Neural crest cell (in vitro differentiated cells): Measurements from ENCODE around the gene FGF23. TPM values are rescaled to one million over a fixed set of nuclear protein-coding genes. Genes with fewer than 3 reads are reported as not detected.

ENCODE experiments used
- DNase-seq: peaks from one replicate; pipeline ENCODE4 v3.0.0; 2021; ENCODE audit warnings: low read depth, mixed read lengths, low spot score
- H3K27ac Mint-ChIP-seq: one replicate; pipeline ENCODE4 v1.8.0; 2021; ENCODE audit warnings: mild to moderate bottlenecking, mixed read lengths; ENCODE audit not compliant: unreplicated experiment
- H3K27me3 Mint-ChIP-seq: 2 replicates; pipeline ENCODE4 v1.8.0; 2021; ENCODE audit warnings: low read depth, mild to moderate bottlenecking, mixed read lengths
- H3K36me3 Mint-ChIP-seq: 2 replicates; pipeline ENCODE4 v1.8.0; 2021; ENCODE audit warnings: low read depth, mild to moderate bottlenecking, mixed read lengths
- H3K4me1 Mint-ChIP-seq: 2 replicates; pipeline ENCODE4 v1.8.0; 2021; ENCODE audit warnings: mixed read lengths
- H3K4me3 Mint-ChIP-seq: one replicate; pipeline ENCODE4 v1.8.0; 2021; ENCODE audit warnings: mild to moderate bottlenecking, mixed read lengths
- H3K9me3 Mint-ChIP-seq: 2 replicates; pipeline ENCODE4 v1.8.0; 2021; ENCODE audit warnings: mixed read lengths
- CTCF ChIP-seq: fragments of 200-600 bp; sonication (generic); conservative IDR thresholded peaks from 2 replicates; pipeline ENCODE4 v1.5.0; 2021; ENCODE audit warnings: antibody characterized with exemption, mild to moderate bottlenecking
- total RNA-seq: library from RNA; stranded (reverse); gene quantifications from 2 replicates; pipeline ENCODE4 v1.2.1, GENCODE V29; 2021

The FGF23 gene
- total RNA-seq, 1 donor from 2014 or later, result 0.16 TPM

- Mint-ChIP-seq H3K4me1 (peaks cover 38% of the 10 kb centered on the region), H3K9me3 (no peaks in the 10 kb centered on the region), H3K27ac (peak overlapping the region; percentile 98), H3K27me3 (no peaks in the 10 kb centered on the region), H3K4me3 (peak overlapping the region; percentile 88), H3K36me3 (no peaks in the 10 kb centered on the region)
- no peak for DNase-seq
- no peak for TF ChIP-seq CTCF
Observed at GRCh38 chr12:4320497-4320852, 59.0 kb downstream of the FGF23 start.

Other genes starting within 250 kb of the FGF23 start
- 186 TPM in 2 replicates for gene CCND2, start 106.0 kb downstream of the FGF23 start, total RNA-seq
- gene TIGAR, start 58.5 kb downstream of the FGF23 start, total RNA-seq, result 15.4 and 18.1 TPM in 2 replicates
- not detected in 2 replicates for gene FGF6, start 66.1 kb upstream of the FGF23 start, total RNA-seq
- 48.2 and 49.0 TPM in 2 replicates for gene RAD51AP1, start 159.2 kb upstream of the FGF23 start, total RNA-seq
- gene DYRK4, start 182.5 kb upstream of the FGF23 start, total RNA-seq, result 43.1 and 44.9 TPM in 2 replicates